ENCODE data around the gene TACR1. TPM values are rescaled to one million over a fixed set of nuclear protein-coding genes. Genes with fewer than 3 reads are reported as not detected.

Gene TACR1
- total RNA-seq, 1 experiment from 2014 or later: not detected

DNA sequence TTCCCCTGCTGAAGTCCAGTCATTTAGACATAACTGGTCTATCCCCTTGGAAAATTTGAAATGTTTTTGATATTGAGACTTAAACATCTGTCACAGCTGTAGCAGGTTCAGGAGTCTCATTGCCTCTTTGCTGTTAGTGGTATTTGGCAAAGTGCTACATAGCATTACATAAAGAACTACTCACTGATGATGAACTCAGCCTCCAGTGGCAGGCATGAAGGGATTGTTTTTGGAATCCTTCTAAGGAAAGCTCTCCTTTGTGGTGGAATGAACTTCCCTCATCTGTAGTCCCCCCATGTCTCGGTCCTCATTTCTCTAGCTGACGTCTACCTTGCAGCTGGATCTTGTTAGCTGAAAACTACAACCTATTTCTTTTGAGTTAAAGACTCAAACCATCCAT, 111.6 kb downstream of the TACR1 start:
- Histone ChIP-seq H3K27ac (ENCODE audit: low read depth, low read length) (no peak overlapping the region), H3K4me2 (ENCODE audit: low read length) (no peak overlapping the region), H3K9me3 (ENCODE audit: control insufficient read depth in 1 of 2, insufficient read depth in 1 of 2, low read depth in 1 of 2, low read length in 2 of 2) (no peaks in the 10 kb centered on the region), H3K9me2 (ENCODE audit: insufficient read depth) (no peaks in the 10 kb centered on the region), H3K4me1 (ENCODE audit: control insufficient read depth in 1 of 2, insufficient read depth in 2 of 2, low read length in 2 of 2) (no peaks in the 10 kb centered on the region), H3K79me2 (ENCODE audit: insufficient read depth, low read length) (no peaks in the 10 kb centered on the region), H3K36me3 (ENCODE audit: control insufficient read depth in 1 of 2, insufficient read depth in 2 of 2, low read length in 2 of 2) (no peaks in the 10 kb centered on the region), H4K20me1 (ENCODE audit: insufficient read depth) (no peaks in the 10 kb centered on the region), H2AFZ (ENCODE audit: low read depth, low read length, poor library complexity, severe bottlenecking) (no peak overlapping the region), H3K9ac (ENCODE audit: low read length) (no peak overlapping the region), H3K27me3 (ENCODE audit: insufficient read depth, low read length) (peaks cover 65% of the 10 kb centered on the region), H3K4me3 (replicated peaks in 1 of 2; ENCODE audit: low read depth in 1 of 2, low read length in 2 of 2) (no peak overlapping the region)
- ChIA-PET CTCF (no interaction called here), POLR2A (no interaction called here), RAD21 (ENCODE audit: low non-redundant PET in 1 of 2, low total read pairs in 2 of 2, uncharacterized antibody in 2 of 2, unreplicated experiment in 2 of 2) (no interaction called here)
- ATAC-seq: no peak
- no peak for DNase-seq (ENCODE audit: low read depth, low spot score)
- TF ChIP-seq SP1 (IDR thresholded peaks at IDR 0.05; ENCODE audit: low read depth): no peak
- TF ChIP-seq, protein P1, sequence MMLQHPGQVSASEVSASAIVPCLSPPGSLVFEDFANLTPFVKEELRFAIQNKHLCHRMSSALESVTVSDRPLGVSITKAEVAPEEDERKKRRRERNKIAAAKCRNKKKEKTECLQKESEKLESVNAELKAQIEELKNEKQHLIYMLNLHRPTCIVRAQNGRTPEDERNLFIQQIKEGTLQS (IDR thresholded peaks at IDR 0.05): no peak
- no peak for TF ChIP-seq RAD21 (IDR thresholded peaks at IDR 0.05; ENCODE audit: low read depth)
- TF ChIP-seq FOSL1 (IDR thresholded peaks at IDR 0.05; ENCODE audit: low read depth): no peak
- no peak for TF ChIP-seq TCF7L2 (IDR thresholded peaks at IDR 0.05; ENCODE audit: borderline replicate concordance, extremely low read depth, insufficient read depth, insufficient read length)
- TF ChIP-seq, protein P2, sequence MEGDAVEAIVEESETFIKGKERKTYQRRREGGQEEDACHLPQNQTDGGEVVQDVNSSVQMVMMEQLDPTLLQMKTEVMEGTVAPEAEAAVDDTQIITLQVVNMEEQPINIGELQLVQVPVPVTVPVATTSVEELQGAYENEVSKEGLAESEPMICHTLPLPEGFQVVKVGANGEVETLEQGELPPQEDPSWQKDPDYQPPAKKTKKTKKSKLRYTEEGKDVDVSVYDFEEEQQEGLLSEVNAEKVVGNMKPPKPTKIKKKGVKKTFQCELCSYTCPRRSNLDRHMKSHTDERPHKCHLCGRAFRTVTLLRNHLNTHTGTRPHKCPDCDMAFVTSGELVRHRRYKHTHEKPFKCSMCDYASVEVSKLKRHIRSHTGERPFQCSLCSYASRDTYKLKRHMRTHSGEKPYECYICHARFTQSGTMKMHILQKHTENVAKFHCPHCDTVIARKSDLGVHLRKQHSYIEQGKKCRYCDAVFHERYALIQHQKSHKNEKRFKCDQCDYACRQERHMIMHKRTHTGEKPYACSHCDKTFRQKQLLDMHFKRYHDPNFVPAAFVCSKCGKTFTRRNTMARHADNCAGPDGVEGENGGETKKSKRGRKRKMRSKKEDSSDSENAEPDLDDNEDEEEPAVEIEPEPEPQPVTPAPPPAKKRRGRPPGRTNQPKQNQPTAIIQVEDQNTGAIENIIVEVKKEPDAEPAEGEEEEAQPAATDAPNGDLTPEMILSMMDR (IDR thresholded peaks at IDR 0.05 in 2 of 3, conservative IDR thresholded peaks at IDR 0.05 in 1 of 3; ENCODE audit: borderline replicate concordance in 1 of 3, insufficient read depth in 1 of 3, low read depth in 2 of 3, low read length in 2 of 3): no peak
- no peak for TF ChIP-seq ZFX (IDR thresholded peaks at IDR 0.05)
- no peak for TF ChIP-seq POLR2A (IDR thresholded peaks at IDR 0.05; ENCODE audit: borderline replicate concordance, extremely low read depth, insufficient read depth, insufficient read length)
- TF ChIP-seq CEBPB (IDR thresholded peaks at IDR 0.05; ENCODE audit: low read depth): no peak
- TF ChIP-seq CBX3 (IDR thresholded peaks at IDR 0.05; ENCODE audit: low read depth): no peak
- TF ChIP-seq EGR1 (IDR thresholded peaks at IDR 0.05; ENCODE audit: low read depth): no peak
- TF ChIP-seq YY1 (IDR thresholded peaks at IDR 0.05; ENCODE audit: extremely low read depth, insufficient replicate concordance, low read depth, low read length): no peak
- TF ChIP-seq SRF (IDR thresholded peaks at IDR 0.05; ENCODE audit: low read depth): no peak
- TF ChIP-seq ELF1 (IDR thresholded peaks at IDR 0.05; ENCODE audit: borderline replicate concordance, low read depth): no peak
- TF ChIP-seq, protein P3, sequence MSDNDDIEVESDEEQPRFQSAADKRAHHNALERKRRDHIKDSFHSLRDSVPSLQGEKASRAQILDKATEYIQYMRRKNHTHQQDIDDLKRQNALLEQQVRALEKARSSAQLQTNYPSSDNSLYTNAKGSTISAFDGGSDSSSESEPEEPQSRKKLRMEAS (IDR thresholded peaks at IDR 0.05): no peak
- TF ChIP-seq EZH2phosphoT487 (IDR thresholded peaks at IDR 0.05; ENCODE audit: borderline replicate concordance): no peak
- no peak for TF ChIP-seq POLR2AphosphoS5 (IDR thresholded peaks at IDR 0.05; ENCODE audit: low read depth, low read length)
- no peak for TF ChIP-seq SIN3A (IDR thresholded peaks at IDR 0.05; ENCODE audit: low read depth)
- TF ChIP-seq, protein P4, sequence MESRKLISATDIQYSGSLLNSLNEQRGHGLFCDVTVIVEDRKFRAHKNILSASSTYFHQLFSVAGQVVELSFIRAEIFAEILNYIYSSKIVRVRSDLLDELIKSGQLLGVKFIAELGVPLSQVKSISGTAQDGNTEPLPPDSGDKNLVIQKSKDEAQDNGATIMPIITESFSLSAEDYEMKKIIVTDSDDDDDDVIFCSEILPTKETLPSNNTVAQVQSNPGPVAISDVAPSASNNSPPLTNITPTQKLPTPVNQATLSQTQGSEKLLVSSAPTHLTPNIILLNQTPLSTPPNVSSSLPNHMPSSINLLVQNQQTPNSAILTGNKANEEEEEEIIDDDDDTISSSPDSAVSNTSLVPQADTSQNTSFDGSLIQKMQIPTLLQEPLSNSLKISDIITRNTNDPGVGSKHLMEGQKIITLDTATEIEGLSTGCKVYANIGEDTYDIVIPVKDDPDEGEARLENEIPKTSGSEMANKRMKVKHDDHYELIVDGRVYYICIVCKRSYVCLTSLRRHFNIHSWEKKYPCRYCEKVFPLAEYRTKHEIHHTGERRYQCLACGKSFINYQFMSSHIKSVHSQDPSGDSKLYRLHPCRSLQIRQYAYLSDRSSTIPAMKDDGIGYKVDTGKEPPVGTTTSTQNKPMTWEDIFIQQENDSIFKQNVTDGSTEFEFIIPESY (IDR thresholded peaks at IDR 0.05; ENCODE audit: extremely low read depth, insufficient replicate concordance, low read length): no peak
- no TSS peak for BruUV-seq (replicated peaks)
- intact Hi-C loops (cut with micrococcal nuclease): no loop called here

All from HCT116 (cell line).